HepG2 (cell line): Measurements from ENCODE around the gene KDM5C. TPM values are rescaled to one million over a fixed set of nuclear protein-coding genes. Genes with fewer than 3 reads are reported as not detected.

Experiments used
- ATAC-seq: fragments of 200-7000 bp; cut with Tn5 transposase; 3 replicates; pipeline ENCODE4 v1.9.1; 2020; ENCODE audit warnings: mild to moderate bottlenecking, moderate library complexity
- BruUV-seq: library from RNA; stranded (reverse); fragments of 400-500 nt; replicated peaks from 2 replicates; lab custom pipeline; 2021; lab: Mats Ljungman, UMichigan
- CTCF ChIA-PET: fragments of 300-600 bp; formaldehyde crosslinking; extraction: SDS; loops from one replicate; lab custom pipeline; 2021; ENCODE audit warnings: low total read pairs, inconsistent platforms, low intra/inter-chr PET ratio; lab: Yijun Ruan, JAX
- POLR2A ChIA-PET: fragments of 350-600 bp; sonication (Branson Sonifier 250); formaldehyde crosslinking; loops from one replicate; lab custom pipeline; 2020; ENCODE audit warnings: antibody characterized with exemption, inconsistent platforms; lab: Yijun Ruan, JAX
- DNase-seq: peaks from one replicate; pipeline ENCODE4 v3.0.0-alpha.2; 2015; ENCODE audit warnings: low spot score
- FAIRE-seq: peaks from 3 replicates; lab custom pipeline; 2011; peaks lifted over from hg19 to GRCh38; lab: Jason Lieb, UNC
- H2AFZ ChIP-seq: one replicate; pipeline ENCODE4 v1.6.1; 2011; ENCODE audit warnings: low read length, inconsistent platforms
- H3K27ac ChIP-seq: fragments of 300-600 bp; 3 replicates; pipeline ENCODE4 v1.8.0; 2011; ENCODE audit warnings: mixed run types, mild to moderate bottlenecking, mixed read lengths, low read length, inconsistent platforms; ENCODE audit not compliant: insufficient read depth; ENCODE audit errors: extremely low read length
- H3K27me3 ChIP-seq, 2 experiments: fragments of 200-600 bp in 1 of 2; 2 replicates in 1 of 2; 3 replicates in 1 of 2; pipeline versions ENCODE4 v1.6.0 to v1.8.0; 2011; ENCODE audit warnings: low read length in 2 of 2, mild to moderate bottlenecking in 2 of 2, moderate library complexity in 2 of 2, inconsistent platforms in 1 of 2; ENCODE audit not compliant: insufficient read depth in 2 of 2, control insufficient read depth in 1 of 2
- H3K36me3 ChIP-seq, 2 experiments: fragments of 200-600 bp in 1 of 2; replicated peaks in 1 of 2; 2 replicates in 1 of 2; 3 replicates in 1 of 2; pipeline versions ENCODE4 v1.5.1 to v1.8.0; 2011; ENCODE audit warnings: low read length in 2 of 2, inconsistent platforms in 1 of 2; ENCODE audit not compliant: insufficient read depth in 2 of 2, control insufficient read depth in 1 of 2
- H3K4me1 ChIP-seq: 2 replicates; pipeline ENCODE4 v1.5.1; 2012; ENCODE audit warnings: low read length, inconsistent platforms; ENCODE audit not compliant: insufficient read depth
- H3K4me2 ChIP-seq: 2 replicates; pipeline ENCODE4 v1.6.0; 2011; ENCODE audit warnings: low read depth, low read length, inconsistent platforms
- H3K4me3 ChIP-seq, 3 experiments: fragments of 200-600 bp in 1 of 3; sonication (generic), shearing (Covaris generic) in 1 of 3; replicated peaks in 1 of 3; 2 replicates each; pipeline ENCODE4 v1.5.1; 2011 to 2016; ENCODE audit warnings: low read length in 3 of 3, inconsistent platforms in 2 of 3, low read depth in 2 of 3, mild to moderate bottlenecking in 2 of 3, control low read depth in 1 of 3, mixed read lengths in 1 of 3; ENCODE audit not compliant: insufficient read depth in 1 of 3
- H3K79me2 ChIP-seq: one replicate; pipeline ENCODE4 v1.6.1; 2011; ENCODE audit warnings: low read length, inconsistent platforms; ENCODE audit not compliant: insufficient read depth
- H3K9ac ChIP-seq: 2 replicates; pipeline ENCODE4 v1.6.0; 2011; ENCODE audit warnings: mild to moderate bottlenecking, low read depth, low read length, inconsistent platforms; ENCODE audit not compliant: insufficient read depth
- H3K9me3 ChIP-seq: 2 replicates; pipeline ENCODE4 v1.5.1; 2012; ENCODE audit warnings: mild to moderate bottlenecking, low read length
- H4K20me1 ChIP-seq: 2 replicates; pipeline ENCODE4 v1.6.0; 2011; ENCODE audit warnings: inconsistent platforms, mild to moderate bottlenecking, low read length, moderate library complexity; ENCODE audit not compliant: insufficient read depth
- ATRX ChIP-seq: sonication (generic); formaldehyde crosslinking; IDR thresholded peaks from 2 replicates; pipeline ENCODE4 v1.4.0; 2020; ENCODE audit warnings: missing genetic modification reagents, borderline replicate concordance
- FOXP1 ChIP-seq, 2 experiments: fragments of 450-650 bp in 1 of 2; IDR thresholded peaks; 2 replicates each; pipeline ENCODE4 v1.6.1; 2017 to 2018; ENCODE audit warnings: antibody characterized with exemption in 1 of 2
- JUNB ChIP-seq: sonication (generic); formaldehyde crosslinking; IDR thresholded peaks from 2 replicates; pipeline ENCODE4 v1.8.0; 2022; ENCODE audit warnings: missing genetic modification reagents, mild to moderate bottlenecking, borderline replicate concordance
- NAIF1 ChIP-seq: sonication (generic); formaldehyde crosslinking; IDR thresholded peaks from 2 replicates; pipeline ENCODE4 v1.5.0; 2020; ENCODE audit warnings: mild to moderate bottlenecking, missing genetic modification reagents, borderline replicate concordance
- NCOA1 ChIP-seq: sonication (generic); formaldehyde crosslinking; IDR thresholded peaks from 2 replicates; pipeline ENCODE4 v1.9.0; 2021; ENCODE audit warnings: missing genetic modification reagents
- WIZ ChIP-seq: sonication (generic); formaldehyde crosslinking; IDR thresholded peaks from 2 replicates; pipeline ENCODE4 v1.5.1; 2020; ENCODE audit warnings: mild to moderate bottlenecking, missing genetic modification reagents
- ZFY ChIP-seq: sonication (generic); formaldehyde crosslinking; IDR thresholded peaks from 2 replicates; pipeline ENCODE4 v1.4.0; 2020; ENCODE audit warnings: missing genetic modification reagents
- ZNF124 ChIP-seq: sonication (generic); formaldehyde crosslinking; IDR thresholded peaks from 2 replicates; pipeline ENCODE4 v1.4.0; 2020; ENCODE audit warnings: missing genetic modification reagents
- ZNF761 ChIP-seq: sonication (generic); formaldehyde crosslinking; conservative IDR thresholded peaks from 2 replicates; pipeline ENCODE4 v1.4.0; 2020; ENCODE audit warnings: mild to moderate bottlenecking, missing genetic modification reagents
- WGBS: methylation state at CpG from one replicate; pipeline ENCODE4 v1.1.6; 2017; ENCODE audit warnings: low lambda C conversion rate; 5-methylcytosine and 5-hydroxymethylcytosine counted together
- in situ Hi-C: cut with HindIII; loops from 2 replicates; pipeline ENCODE4 v1.10.0; 2017; ENCODE audit warnings: low pct_unique_long_range_greater_than_20kb; ENCODE audit not compliant: extremely low pct_ligation_motif_present
- intact Hi-C: fragments of 100-400 bp; cut with micrococcal nuclease; formaldehyde crosslinking; loops from one replicate; pipeline ENCODE4 v1.10.0; 2022; ENCODE audit not compliant: unreplicated experiment
- polyA plus RNA-seq, 8 experiments: library from polyadenylated mRNA; depleted of rRNA in 3 of 8; stranded (reverse) in 7 of 8; unstranded in 1 of 8; fragments of >200 nt; fragmentation: Illumina TruSeq in 4 of 8; extraction: Trizol in 4 of 8; gene quantifications; 2 replicates each; pipeline versions ENCODE4 v1.2.1 to v1.2.3, GENCODE V29; 2011 to 2016; ENCODE audit warnings: low read depth in 4 of 8, missing spikeins in 1 of 8, mixed read lengths in 1 of 8; ENCODE audit not compliant: insufficient read depth in 1 of 8
- total RNA-seq, 5 experiments: library from RNA; depleted of rRNA; stranded (reverse); fragments of >200 nt; fragmentation: Illumina TruSeq; extraction: Trizol; gene quantifications; 2 replicates each; pipeline ENCODE4 v1.2.3, GENCODE V29; 2016; ENCODE audit warnings: low read depth in 1 of 5
- TF ChIP-seq, protein P1 (sequence below): sonication (generic); formaldehyde crosslinking; IDR thresholded peaks from 2 replicates; pipeline ENCODE4 v1.9.0; 2021; ENCODE audit warnings: missing genetic modification reagents, borderline replicate concordance
- TF ChIP-seq, protein P2 (sequence below): sonication (generic); formaldehyde crosslinking; IDR thresholded peaks from 2 replicates; pipeline ENCODE4 v1.4.0; 2020; ENCODE audit warnings: missing genetic modification reagents

KDM5C gene
- total and polyA plus RNA-seq, 2 of the 13 experiments (the other 11 are each of a cell fraction or from before 2014, with no cell fraction given): 32.5 to 34.0 TPM

DNA sequence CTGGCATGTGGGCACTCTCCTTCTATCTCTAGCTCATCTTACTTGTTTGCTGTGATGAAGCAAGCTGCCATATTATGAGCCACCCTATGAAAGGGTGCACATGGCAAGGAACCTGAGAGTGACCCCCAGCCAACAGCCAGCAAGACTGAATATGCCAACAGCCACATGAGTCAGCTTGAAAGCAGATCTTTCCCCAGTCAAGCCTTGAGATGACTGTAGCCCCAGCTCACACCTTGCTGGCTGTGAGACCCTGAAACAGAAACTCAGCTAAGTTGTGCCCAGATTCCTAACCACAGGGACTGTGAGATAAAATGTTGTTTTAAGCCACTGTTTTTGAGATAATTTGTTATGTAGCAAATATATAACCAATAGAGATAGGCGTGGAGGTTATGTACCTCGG, 36.2 kb downstream of the KDM5C start:
- no peaks in the 10 kb centered on the region for H3K79me2 ChIP-seq
- in situ Hi-C loops: no loop called here
- ATAC-seq (no peak; the same call in 2 of the 3 replicates), DNase-seq (no peak), FAIRE-seq (no peak)
- intact Hi-C loops: no loop called here
- TF ChIP-seq ZNF761 (CRISPR knock-in tag) (no peak), NCOA1 (CRISPR knock-in tag) (no peak), FOXP1 (IDR thresholded peaks at IDR 0.05) (no peak), FOXP1 (CRISPR knock-in tag; IDR thresholded peaks at IDR 0.05) (no peak), ZFY (no peak), ATRX (no peak), ZNF124 (no peak)
- no peaks in the 10 kb centered on the region for H3K27me3 ChIP-seq
- H3K9ac ChIP-seq: no peak overlapping the region
- H3K27ac ChIP-seq: no peak overlapping the region
- H2AFZ ChIP-seq: no peak overlapping the region
- ChIA-PET POLR2A (interaction anchor here (0.7 to 1.3 kb wide), 2 partner anchors 37 to 63 kb away, joined by 3 to 5 read pairs; no protein-coding TSS in a partner anchor), CTCF (no interaction called here)
- H3K4me3 ChIP-seq: no peak overlapping the region
- H3K9me3 ChIP-seq: no peaks in the 10 kb centered on the region
- no peak overlapping the region for H3K4me2 ChIP-seq
- H3K4me1 ChIP-seq: no peaks in the 10 kb centered on the region
- BruUV-seq: TSS peak; percentile 5
- no peaks in the 10 kb centered on the region for H4K20me1 ChIP-seq
- 85% methylated on average over 2 of the region's 2 CpGs for WGBS
- peaks cover 5 to 9% of the 10 kb centered on the region in 2 experiments; a peak in 2 of 5 replicates for H3K36me3 ChIP-seq

DNA sequence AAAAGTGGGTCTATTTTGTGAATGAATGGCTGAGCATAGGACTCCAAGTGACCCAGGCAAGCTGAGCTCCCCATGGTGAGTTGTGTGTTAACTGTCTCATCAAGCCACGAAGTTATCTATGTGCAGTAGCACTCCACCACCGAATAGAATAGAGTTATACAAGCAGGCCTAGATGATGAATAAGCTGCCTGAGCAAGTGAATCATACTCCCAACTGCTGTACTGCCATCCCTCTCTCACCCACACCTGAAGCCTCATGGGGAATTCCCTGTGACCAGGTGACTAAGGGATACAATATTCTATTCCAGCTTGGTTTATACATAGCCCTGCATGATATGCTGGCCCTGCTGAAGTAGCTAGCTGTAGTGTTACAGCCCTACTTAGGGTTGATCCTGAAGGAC, 38.7 kb downstream of the KDM5C start:
- H3K4me3 ChIP-seq: no peak overlapping the region
- in situ Hi-C loops (no loop called here), intact Hi-C loops (no loop called here)
- H3K79me2 ChIP-seq: no peaks in the 10 kb centered on the region
- no peaks in the 10 kb centered on the region for H3K9me3 ChIP-seq
- no peak for FAIRE-seq
- POLR2A ChIA-PET: no interaction called here
- no peak overlapping the region for H2AFZ ChIP-seq
- H4K20me1 ChIP-seq: no peaks in the 10 kb centered on the region
- no TSS peak for BruUV-seq
- H3K36me3 ChIP-seq: no peaks in the 10 kb centered on the region
- CTCF ChIA-PET: no interaction called here
- no peak overlapping the region for H3K9ac ChIP-seq
- DNase-seq: no peak
- TF ChIP-seq, protein P1, sequence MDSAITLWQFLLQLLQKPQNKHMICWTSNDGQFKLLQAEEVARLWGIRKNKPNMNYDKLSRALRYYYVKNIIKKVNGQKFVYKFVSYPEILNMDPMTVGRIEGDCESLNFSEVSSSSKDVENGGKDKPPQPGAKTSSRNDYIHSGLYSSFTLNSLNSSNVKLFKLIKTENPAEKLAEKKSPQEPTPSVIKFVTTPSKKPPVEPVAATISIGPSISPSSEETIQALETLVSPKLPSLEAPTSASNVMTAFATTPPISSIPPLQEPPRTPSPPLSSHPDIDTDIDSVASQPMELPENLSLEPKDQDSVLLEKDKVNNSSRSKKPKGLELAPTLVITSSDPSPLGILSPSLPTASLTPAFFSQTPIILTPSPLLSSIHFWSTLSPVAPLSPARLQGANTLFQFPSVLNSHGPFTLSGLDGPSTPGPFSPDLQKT (CRISPR knock-in tag): no peak
- TF ChIP-seq JUNB (CRISPR knock-in tag) (no peak), NAIF1 (no peak), WIZ (CRISPR knock-in tag) (no peak)
- TF ChIP-seq, protein P2, sequence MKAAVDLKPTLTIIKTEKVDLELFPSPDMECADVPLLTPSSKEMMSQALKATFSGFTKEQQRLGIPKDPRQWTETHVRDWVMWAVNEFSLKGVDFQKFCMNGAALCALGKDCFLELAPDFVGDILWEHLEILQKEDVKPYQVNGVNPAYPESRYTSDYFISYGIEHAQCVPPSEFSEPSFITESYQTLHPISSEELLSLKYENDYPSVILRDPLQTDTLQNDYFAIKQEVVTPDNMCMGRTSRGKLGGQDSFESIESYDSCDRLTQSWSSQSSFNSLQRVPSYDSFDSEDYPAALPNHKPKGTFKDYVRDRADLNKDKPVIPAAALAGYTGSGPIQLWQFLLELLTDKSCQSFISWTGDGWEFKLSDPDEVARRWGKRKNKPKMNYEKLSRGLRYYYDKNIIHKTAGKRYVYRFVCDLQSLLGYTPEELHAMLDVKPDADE (CRISPR knock-in tag): no peak
- no peak for ATAC-seq
- H3K4me2 ChIP-seq: no peak overlapping the region
- H3K4me1 ChIP-seq: no peaks in the 10 kb centered on the region
- H3K27me3 ChIP-seq: no peaks in the 10 kb centered on the region
- WGBS: no CpG with 5 or more reads among the region's 2 CpGs
- no peak overlapping the region for H3K27ac ChIP-seq
